K562 (cell line): ENCODE data around the gene POM121. TPM values are rescaled to one million over a fixed set of nuclear protein-coding genes. Genes with fewer than 3 reads are reported as not detected.

ENCODE experiments used
- ARHGAP35 ChIP-seq: fragments of 450-650 bp; IDR thresholded peaks from 2 replicates; pipeline ENCODE4 v1.6.1; 2018; ENCODE audit not compliant: partially characterized antibody
- ATF1 ChIP-seq, 2 experiments: fragments of 450-650 bp in 1 of 2; IDR thresholded peaks; 2 replicates each; pipeline ENCODE4 v1.6.1; 2016; ENCODE audit warnings: missing compliant biosample characterization in 1 of 2, missing genetic modification characterization in 1 of 2
- ELF4 ChIP-seq: fragments of 450-650 bp; formaldehyde crosslinking; IDR thresholded peaks from 2 replicates; pipeline ENCODE4 v1.4.0; 2022; ENCODE audit warnings: missing genetic modification characterization
- NR2C1 ChIP-seq, 2 experiments: fragments of 450-650 bp; IDR thresholded peaks; 2 replicates each; pipeline ENCODE4 v1.6.1; 2017; ENCODE audit warnings: mild to moderate bottlenecking in 2 of 2, antibody characterized with exemption in 1 of 2, inconsistent platforms in 1 of 2, missing compliant biosample characterization in 1 of 2, missing genetic modification characterization in 1 of 2
- PML ChIP-seq: IDR thresholded peaks from 2 replicates; pipeline ENCODE4 v1.6.1; 2012; ENCODE audit warnings: low read length, inconsistent platforms
- PTRF ChIP-seq: fragments of 450-650 bp; IDR thresholded peaks from 2 replicates; pipeline ENCODE4 v1.6.1; 2016; ENCODE audit warnings: mild to moderate bottlenecking, missing genetic modification characterization, missing compliant biosample characterization
- SMC3 ChIP-seq: conservative IDR thresholded peaks from 2 replicates; pipeline ENCODE4 v1.6.1; 2011; ENCODE audit warnings: low read depth, low read length, improper control_type of control experiment; ENCODE audit not compliant: insufficient read depth
- TARDBP ChIP-seq: fragments of 450-650 bp; IDR thresholded peaks from 2 replicates; pipeline ENCODE4 v1.6.1; 2016
- TBP ChIP-seq: optimal IDR thresholded peaks from 2 replicates; pipeline ENCODE3; 2011; ENCODE audit warnings: low read depth, low read length, improper control_type of control experiment
- TCF3 ChIP-seq: sonication (generic); formaldehyde crosslinking; IDR thresholded peaks from 2 replicates; pipeline ENCODE4 v1.4.0; 2020; ENCODE audit warnings: mild to moderate bottlenecking, missing genetic modification reagents
- XRCC5 ChIP-seq: fragments of 200-400 bp; formaldehyde crosslinking; IDR thresholded peaks from 2 replicates; pipeline ENCODE4 v1.6.1; 2017; ENCODE audit warnings: low read depth, mild to moderate bottlenecking, low read length
- YY1 ChIP-seq, 3 experiments: IDR thresholded peaks; 2 replicates each; pipeline ENCODE4 v1.6.1; 2011; ENCODE audit warnings: low read length in 2 of 3, mild to moderate bottlenecking in 2 of 3, moderate library complexity in 2 of 3, borderline replicate concordance in 1 of 3, control low read depth in 1 of 3, low read depth in 1 of 3; ENCODE audit not compliant: insufficient read depth in 3 of 3, insufficient replicate concordance in 2 of 3, control insufficient read depth in 1 of 3, insufficient read length in 1 of 3; ENCODE audit errors: extremely low read depth in 1 of 3
- ZNF445 ChIP-seq: fragments of 250-450 bp; sonication (Bioruptor Pico); IDR thresholded peaks from 2 replicates; pipeline ENCODE4 v1.4.0; 2020; ENCODE audit warnings: low read depth, mild to moderate bottlenecking, moderate library complexity
- polyA plus RNA-seq, 8 experiments: library from polyadenylated mRNA; depleted of rRNA in 4 of 8; stranded (reverse) in 5 of 8; unstranded in 3 of 8; fragments of >200 nt; fragmentation: Nextera tagmentation in 2 of 8; fragmentation: Illumina TruSeq in 1 of 8; extraction: Ambion mirVana in 2 of 8; extraction: Trizol in 1 of 8; gene quantifications; 2 replicates each; pipeline versions ENCODE4 v1.2.1 to v1.2.3, GENCODE V29; 2011 to 2014; ENCODE audit warnings: inconsistent platforms in 1 of 8, missing spikeins in 1 of 8
- total RNA-seq, 7 experiments: library from RNA; depleted of rRNA in 6 of 7; stranded (reverse); fragments of >200 nt in 6 of 7; fragmentation: Illumina TruSeq in 2 of 7; extraction: Trizol in 2 of 7; gene quantifications; 2 replicates each; pipeline versions ENCODE4 v1.2.1 to v1.2.3, GENCODE V29; 2011 to 2021; ENCODE audit warnings: low replicate concordance in 1 of 7
- TF ChIP-seq, protein P1 (sequence below): fragments of 450-650 bp; formaldehyde crosslinking; IDR thresholded peaks from 2 replicates; pipeline ENCODE4 v1.4.0; 2020; ENCODE audit warnings: mild to moderate bottlenecking, moderate library complexity
- TF ChIP-seq, protein P2 (sequence below): fragments of 250-450 bp; sonication (Bioruptor Pico); IDR thresholded peaks from 2 replicates; pipeline ENCODE4 v1.8.0; 2021; ENCODE audit warnings: mild to moderate bottlenecking, moderate library complexity
- TF ChIP-seq, protein P3 (sequence below): sonication (generic); formaldehyde crosslinking; IDR thresholded peaks from 2 replicates; pipeline ENCODE4 v1.8.1; 2022; ENCODE audit warnings: missing genetic modification reagents
- TF ChIP-seq, protein P4 (sequence below): sonication (generic); IDR thresholded peaks from 2 replicates; pipeline ENCODE4 v1.6.1; 2016
- TF ChIP-seq, protein P5 (sequence below): sonication (generic); formaldehyde crosslinking; IDR thresholded peaks from 2 replicates; pipeline ENCODE4 v1.8.0; 2022; ENCODE audit warnings: mild to moderate bottlenecking, missing genetic modification reagents

The POM121 gene
- total and polyA plus RNA-seq, 9 of the 15 experiments (the other 6 are each of a cell fraction or from before 2014, with no cell fraction given): 3.6 to 112 (median 12.5) TPM

DNA sequence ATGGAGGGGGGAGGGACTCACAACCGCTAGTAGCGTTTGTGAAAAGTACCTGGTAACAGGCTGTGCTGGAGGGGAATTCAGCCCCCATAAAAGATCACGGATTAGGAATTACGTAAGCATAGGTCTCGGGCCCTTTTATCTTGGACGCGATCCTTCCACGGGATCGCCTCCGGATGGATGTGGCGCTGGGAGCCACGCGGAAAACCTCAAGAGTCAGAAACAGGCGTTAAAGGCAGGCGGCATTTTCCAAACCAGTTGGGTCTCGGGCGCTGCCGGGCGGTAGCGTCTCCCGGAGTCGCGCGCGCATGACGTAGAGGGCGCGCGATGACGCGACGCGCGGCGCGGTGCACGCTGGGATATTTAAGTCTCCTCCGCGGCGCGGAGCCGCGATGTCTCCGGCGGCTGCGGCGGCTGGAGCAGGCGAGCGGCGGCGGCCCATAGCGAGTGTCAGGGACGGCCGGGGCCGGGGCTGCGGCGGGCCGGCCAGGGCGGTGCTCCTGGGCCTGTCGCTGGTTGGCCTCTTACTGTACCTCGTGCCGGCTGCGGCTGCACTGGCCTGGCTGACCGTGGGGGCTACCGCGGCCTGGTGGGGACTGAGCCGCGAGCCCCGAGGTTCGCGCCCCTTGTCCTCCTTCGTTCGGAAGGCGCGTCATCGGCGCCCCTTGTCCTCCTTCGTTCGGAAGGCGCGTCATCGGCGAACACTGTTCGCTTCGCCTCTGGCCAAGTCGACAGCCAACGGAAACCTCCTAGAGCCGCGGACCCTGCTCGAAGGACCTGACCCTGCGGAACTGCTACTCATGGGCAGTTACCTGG, at the start of gene POM121 (continued):
- TF ChIP-seq, protein P1, sequence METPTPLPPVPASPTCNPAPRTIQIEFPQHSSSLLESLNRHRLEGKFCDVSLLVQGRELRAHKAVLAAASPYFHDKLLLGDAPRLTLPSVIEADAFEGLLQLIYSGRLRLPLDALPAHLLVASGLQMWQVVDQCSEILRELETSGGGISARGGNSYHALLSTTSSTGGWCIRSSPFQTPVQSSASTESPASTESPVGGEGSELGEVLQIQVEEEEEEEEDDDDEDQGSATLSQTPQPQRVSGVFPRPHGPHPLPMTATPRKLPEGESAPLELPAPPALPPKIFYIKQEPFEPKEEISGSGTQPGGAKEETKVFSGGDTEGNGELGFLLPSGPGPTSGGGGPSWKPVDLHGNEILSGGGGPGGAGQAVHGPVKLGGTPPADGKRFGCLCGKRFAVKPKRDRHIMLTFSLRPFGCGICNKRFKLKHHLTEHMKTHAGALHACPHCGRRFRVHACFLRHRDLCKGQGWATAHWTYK (CRISPR knock-in tag): peak; percentile 89
- TF ChIP-seq PML: peak; percentile 79
- peak; percentile 50; the same call in 1 of the 2 replicates for TF ChIP-seq ELF4 (CRISPR knock-in tag)
- TF ChIP-seq XRCC5: 0 out of 2 replicates have a peak, but pooled peaks have one; percentile 40
- TF ChIP-seq ZNF445: no peak
- TF ChIP-seq NR2C1 (IDR thresholded peaks at IDR 0.05): no peak
- 0 out of 2 replicates have a peak, but pooled peaks have one; percentile 31 for TF ChIP-seq NR2C1 (tag; IDR thresholded peaks at IDR 0.05)
- TF ChIP-seq, protein P2, sequence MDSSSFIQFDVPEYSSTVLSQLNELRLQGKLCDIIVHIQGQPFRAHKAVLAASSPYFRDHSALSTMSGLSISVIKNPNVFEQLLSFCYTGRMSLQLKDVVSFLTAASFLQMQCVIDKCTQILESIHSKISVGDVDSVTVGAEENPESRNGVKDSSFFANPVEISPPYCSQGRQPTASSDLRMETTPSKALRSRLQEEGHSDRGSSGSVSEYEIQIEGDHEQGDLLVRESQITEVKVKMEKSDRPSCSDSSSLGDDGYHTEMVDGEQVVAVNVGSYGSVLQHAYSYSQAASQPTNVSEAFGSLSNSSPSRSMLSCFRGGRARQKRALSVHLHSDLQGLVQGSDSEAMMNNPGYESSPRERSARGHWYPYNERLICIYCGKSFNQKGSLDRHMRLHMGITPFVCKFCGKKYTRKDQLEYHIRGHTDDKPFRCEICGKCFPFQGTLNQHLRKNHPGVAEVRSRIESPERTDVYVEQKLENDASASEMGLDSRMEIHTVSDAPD (CRISPR knock-in tag): no peak
- TF ChIP-seq YY1 (IDR thresholded peaks at IDR 0.05; ENCODE audit: borderline replicate concordance in 1 of 3, control insufficient read depth in 1 of 3, extremely low read depth in 1 of 3, insufficient read depth in 3 of 3, insufficient read length in 1 of 3, insufficient replicate concordance in 2 of 3, low read depth in 1 of 3, low read length in 2 of 3): peak in 2 of 3 experiments; percentile 85 to 86
- TF ChIP-seq, protein P3, sequence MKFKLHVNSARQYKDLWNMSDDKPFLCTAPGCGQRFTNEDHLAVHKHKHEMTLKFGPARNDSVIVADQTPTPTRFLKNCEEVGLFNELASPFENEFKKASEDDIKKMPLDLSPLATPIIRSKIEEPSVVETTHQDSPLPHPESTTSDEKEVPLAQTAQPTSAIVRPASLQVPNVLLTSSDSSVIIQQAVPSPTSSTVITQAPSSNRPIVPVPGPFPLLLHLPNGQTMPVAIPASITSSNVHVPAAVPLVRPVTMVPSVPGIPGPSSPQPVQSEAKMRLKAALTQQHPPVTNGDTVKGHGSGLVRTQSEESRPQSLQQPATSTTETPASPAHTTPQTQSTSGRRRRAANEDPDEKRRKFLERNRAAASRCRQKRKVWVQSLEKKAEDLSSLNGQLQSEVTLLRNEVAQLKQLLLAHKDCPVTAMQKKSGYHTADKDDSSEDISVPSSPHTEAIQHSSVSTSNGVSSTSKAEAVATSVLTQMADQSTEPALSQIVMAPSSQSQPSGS (CRISPR knock-in tag): peak; percentile 41; the same call in 1 of the 2 replicates
- no peak for TF ChIP-seq ARHGAP35
- no peak for TF ChIP-seq PTRF (tag)
- TF ChIP-seq TCF3 (CRISPR knock-in tag): peak; percentile 5; the same call in 1 of the 2 replicates
- TF ChIP-seq TBP: peak; percentile 70
- TF ChIP-seq, protein P4, sequence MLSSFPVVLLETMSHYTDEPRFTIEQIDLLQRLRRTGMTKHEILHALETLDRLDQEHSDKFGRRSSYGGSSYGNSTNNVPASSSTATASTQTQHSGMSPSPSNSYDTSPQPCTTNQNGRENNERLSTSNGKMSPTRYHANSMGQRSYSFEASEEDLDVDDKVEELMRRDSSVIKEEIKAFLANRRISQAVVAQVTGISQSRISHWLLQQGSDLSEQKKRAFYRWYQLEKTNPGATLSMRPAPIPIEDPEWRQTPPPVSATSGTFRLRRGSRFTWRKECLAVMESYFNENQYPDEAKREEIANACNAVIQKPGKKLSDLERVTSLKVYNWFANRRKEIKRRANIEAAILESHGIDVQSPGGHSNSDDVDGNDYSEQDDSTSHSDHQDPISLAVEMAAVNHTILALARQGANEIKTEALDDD: peak; percentile 78
- no peak for TF ChIP-seq SMC3
- TF ChIP-seq, protein P5, sequence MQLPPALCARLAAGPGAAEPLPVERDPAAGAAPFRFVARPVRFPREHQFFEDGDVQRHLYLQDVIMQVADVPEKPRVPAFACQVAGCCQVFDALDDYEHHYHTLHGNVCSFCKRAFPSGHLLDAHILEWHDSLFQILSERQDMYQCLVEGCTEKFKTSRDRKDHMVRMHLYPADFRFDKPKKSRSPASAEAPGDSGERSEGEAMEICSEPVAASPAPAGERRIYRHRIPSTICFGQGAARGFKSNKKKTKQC (CRISPR knock-in tag): peak; percentile 54
- TF ChIP-seq ATF1 (CRISPR knock-in tag; IDR thresholded peaks at IDR 0.05): peak; percentile 97
- TF ChIP-seq ATF1 (tag; IDR thresholded peaks at IDR 0.05): peak; percentile 100
- 0 out of 2 replicates have a peak, but pooled peaks have one; percentile 16 for TF ChIP-seq TARDBP
